RPMI8226 (cell line): ENCODE results near the gene ATP6V1F.

ENCODE experiments used
- DNase-seq: peaks from one replicate; pipeline ENCODE4 v3.0.0-alpha.2; 2015

Gene ATP6V1F

DNA sequence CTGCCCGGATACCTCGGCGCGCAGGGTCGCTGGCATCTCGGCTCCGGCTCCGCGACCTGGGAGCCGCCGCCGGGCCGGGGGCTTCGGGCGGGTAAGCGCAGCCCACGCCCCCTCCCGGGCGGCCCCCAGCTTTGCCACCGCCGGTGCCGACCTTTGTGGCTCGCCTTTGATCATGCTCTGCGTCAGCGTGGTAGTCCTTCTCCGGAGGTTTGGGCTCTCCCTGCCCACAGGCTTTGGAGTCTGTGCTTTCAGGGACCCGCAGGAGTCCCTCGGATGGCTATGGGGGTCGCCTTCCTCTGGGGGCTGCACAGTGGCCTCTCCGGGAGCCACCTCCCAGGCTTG, 7.3 kb downstream of the ATP6V1F start:
- DNase-seq, result no peak

DNA sequence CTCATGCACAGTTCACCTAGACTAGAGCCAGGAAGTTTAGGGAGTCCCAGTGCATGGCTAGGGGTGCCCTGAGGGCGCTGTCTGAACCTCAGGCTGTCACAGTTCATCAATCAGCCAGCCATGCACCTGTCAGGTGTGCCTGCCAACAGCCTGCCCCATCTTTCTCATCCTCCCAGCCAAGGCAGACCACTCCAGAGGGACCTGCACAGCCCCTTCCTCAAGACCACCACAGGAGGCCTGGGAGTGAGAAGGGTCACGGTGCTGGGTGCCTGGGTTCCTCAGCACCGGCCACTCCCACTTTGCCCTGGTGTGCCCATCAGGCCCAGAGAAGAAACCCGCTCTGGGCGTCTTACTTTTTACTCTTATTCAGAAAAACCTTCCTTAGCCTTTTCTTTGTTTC, 8.4 kb downstream of the ATP6V1F start:
- DNase-seq, result no peak

DNA sequence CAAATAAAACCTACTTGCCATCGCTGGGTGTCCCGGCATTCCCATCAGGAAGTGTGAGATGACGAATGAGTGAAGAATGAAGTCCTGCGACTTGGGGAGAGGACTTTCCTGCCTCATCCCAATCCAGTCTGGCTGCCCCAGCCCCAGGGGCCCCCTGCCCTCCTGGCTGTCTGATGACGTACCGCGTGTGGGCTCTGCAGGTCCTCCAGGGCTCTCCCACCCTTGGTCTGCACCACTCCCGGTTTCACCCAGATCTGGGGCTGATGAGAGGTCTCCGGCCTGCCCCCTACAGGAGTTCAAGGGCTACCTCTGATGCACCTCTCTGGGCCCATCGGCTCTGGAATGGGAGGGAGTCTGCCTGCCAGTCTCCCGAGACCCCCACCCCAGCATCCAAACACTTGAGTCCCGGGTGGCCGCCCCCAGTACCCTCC, 9.8 kb downstream of the ATP6V1F start:
- no peak for DNase-seq

DNA sequence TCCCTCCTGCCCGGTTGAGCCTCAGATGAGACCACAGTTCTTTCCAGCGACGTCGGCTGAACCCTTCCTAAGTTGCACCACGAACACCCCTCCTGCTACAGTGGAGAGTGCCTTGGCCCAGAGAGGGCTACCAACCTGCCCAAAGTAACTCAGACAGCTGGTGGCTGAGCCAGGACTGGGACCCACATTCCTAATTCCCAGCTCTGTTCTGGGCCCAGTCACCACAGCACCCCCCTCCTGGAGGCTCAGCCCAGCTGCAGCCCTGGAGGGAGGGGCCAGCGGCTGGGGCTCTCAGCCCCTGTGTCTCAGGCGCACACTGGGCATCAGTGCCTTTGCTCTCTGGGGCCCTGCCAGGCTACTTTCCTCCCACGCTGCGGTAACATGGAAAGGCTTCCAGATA, 10.6 kb downstream of the ATP6V1F start:
- no peak for DNase-seq

DNA sequence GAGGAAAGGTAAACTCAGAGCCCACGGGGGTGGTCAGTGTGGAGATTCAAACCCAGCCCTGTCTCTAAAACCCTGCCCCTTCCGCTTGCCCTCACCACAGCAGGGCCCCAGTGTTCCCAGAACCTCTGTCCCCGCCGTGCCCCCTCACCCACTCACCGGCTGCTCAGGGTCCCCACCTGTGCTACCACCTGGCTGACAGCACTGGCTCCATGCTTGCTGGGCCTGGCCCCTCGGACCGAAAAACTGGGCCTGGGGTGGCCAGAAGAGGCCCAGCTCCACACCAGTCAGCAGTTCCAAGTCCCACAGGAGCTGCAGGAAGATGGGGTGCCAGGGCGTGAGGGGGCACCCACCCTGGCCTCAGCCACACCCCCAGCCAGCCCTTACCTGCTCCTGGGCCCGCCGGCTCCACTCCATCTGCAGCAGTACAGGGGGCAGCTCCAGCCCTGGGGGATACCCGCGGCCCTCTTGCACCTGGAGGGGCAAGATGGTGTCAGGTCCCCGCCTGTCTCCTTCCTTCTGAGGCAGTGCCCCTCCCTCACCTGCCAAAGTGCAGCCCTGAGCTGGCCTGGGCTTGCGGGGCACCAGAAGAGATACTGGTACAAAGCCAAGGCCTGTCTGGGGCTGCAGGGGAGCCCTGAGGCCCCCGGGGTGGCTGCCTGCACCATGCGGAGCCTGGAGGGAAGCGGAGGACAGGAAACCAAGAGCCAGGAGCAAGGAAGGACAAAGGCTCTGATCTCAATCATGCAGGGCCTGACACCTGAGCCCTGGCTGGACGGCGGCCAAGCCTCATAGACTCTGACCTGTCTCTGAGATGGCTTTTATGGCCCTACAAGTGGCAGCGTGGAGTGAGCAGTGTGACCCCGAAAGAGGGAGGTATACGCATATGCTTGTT, 11.7 kb downstream of the ATP6V1F start:
- no peak for DNase-seq

DNA sequence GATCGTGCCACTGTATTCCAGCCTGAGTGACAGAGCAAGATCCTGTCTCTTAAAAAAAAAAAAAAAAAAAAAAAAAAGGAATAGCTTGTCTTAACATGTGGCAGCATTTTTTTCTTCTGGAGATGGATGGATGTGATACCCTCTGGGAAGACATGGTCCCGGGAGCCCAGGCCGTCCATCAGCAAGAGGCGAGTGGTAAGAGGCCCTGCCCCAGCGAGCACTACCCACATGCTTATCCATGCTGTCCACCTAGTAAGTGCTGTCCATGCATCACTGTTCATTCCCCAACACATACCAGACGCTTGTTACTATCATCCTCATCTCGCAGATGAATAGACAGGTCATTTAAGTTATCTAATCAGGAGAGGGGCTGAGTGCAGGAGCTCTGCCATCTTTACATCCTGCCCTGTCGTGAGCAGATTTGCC, 12.9 kb downstream of the ATP6V1F start:
- no peak for DNase-seq

DNA sequence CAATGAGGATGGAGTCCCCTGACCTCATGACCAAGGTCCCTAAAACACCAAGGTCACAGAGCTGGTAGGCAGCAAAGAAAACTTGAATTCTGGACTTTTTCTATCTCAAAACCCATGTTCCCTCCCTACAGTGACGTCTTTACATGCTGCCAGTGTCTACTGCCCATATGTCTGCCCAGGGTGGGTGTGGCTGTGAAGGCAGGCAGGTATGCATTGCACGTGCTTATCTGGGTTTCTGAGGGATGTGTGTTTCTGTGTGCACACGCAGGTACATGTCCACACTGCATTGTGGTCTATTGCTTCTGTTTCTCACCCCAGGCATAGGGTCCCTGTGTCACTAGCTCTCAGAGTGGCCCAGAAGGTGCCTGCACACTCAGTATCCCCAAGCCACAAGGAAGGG, 13.5 kb downstream of the ATP6V1F start:
- no peak for DNase-seq

DNA sequence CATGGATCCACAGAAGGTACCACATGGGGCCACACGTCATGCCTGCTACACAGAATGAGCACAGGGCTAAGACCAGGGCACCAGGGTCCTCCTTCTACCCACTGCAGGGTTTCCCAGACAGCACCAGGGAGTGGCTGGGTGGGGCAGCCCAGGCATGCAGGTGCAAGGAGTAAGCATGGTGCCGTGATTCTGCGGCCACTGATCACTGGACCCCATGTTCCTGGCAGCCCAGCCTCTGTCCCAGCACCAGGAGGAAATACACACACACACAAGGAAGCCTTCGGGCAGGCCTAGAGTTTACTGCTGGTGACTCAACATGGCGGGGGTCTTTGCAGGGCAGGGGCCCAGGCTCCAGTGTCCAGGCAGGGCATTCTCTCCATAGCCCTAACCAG, 13.9 kb downstream of the ATP6V1F start:
- no peak for DNase-seq

DNA sequence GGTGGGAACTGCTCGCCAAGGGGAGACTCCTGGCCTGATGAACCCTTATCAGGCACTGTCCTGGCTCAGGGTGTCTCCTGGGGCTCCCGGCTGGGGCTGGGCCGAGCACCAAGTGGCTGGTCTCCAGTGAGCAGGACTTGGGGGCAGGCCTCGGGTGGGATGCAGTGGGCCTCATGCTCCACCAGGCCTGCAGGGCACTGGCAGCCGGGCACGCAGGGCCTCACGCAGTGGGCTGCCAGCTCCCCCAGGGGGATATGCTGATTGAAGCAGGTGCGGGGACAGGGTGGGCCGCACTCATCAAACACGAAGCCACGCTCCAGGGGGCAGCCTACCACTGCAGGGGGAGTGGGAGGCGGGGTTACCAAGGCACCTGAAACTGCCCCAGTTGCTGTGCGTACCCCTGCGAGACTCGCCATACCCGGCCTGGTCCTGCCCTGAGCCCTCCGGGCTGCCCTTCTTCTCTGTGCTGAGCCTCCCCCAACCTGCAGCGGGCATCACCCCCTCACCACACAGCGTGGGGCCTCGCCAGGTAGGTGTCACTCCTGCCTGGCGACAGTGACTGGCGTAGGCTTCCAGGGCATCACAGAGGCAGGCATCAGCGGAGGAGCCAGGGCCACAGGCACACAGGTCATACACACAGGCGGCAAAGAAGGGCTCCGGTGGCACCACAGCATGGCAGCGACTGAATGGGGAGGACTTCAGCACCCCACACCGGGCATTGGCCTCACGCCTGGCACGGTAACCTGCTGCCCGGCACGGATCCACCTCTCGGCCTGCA, 14.5 kb downstream of the ATP6V1F start:
- DNase-seq, result no peak

DNA sequence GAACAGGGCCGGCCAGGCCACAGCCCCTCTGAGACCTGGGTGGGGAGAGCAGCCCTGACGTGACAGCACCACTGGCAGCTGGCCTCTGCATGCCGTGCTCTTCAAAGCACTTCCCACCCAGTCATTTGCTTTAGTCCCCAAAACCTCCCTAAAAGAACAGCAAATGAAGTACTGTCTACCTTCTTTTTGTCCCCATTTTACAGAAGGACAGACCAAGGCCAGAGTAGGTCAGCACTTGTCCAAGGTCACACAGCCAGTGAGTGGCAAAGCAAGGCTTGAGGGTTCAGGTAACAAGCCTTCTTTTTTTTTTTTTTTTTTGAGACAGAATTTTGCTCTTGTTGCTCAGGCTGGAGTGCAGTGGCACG, 15.1 kb downstream of the ATP6V1F start:
- no peak for DNase-seq

DNA sequence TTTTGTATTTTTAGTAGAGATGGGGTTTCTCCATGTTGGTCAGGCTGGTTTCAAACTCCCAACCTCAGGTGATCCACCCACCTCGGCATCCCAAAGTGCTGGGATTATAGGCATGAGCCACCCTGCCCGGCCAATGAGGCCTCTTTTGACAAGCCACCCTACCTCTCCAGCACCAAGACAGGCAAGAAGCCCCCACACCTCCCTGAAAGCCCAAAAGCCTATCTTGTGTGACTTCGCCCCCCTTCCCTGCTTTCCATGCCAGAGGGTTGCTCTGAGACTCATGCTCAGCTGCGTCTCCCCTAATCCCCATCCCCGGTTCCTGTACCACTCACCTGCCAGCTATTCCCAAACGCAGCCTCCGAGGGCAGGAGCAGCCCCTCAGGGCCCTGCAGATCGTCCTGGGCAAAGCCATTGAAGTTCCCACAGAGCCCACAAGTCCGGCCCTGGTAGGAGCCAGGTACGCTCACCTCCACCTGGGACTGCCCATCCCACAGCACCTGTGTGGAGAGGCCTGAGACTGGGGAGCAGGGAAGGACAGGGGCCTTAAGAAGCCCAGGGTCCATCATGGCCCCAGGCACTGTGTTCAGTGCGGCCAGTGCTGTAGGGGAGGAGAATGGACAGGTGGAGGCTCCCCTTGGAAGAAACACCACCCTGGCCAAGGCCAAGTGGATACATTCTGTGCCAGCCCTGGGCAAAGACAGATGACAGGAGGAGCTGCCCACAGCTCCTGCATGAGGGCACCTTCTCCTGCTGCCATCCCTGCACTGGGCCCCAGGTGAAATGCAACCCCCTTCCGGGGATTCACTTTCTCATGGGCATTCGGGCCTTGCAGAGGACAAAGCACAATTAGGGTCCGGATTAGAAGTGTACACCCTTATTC, 15.8 kb downstream of the ATP6V1F start:
- DNase-seq, result no peak

DNA sequence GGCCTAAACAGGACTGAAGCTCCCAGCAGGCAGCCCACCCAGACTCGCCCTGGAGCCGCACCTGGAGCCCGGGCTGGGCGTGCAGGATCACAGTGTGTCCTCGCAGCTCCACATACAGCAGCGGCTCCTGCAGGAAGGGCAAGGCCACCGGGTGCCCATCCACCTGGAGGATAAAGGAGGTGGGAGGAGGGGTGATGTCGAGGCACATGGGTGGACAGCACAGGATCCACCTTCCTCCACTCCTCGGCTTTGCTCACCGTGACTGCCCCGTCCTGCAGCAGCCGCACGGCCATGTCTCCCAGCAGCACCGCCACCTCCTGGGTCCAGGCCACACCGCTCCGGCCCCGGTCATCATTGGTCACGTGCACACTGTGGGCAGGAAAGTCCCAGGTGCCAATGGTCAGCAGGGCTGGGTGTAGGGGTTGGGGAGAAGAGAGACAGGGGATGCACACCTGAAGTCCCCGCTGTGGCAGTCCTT, 16.8 kb downstream of the ATP6V1F start:
- no peak for DNase-seq

DNA sequence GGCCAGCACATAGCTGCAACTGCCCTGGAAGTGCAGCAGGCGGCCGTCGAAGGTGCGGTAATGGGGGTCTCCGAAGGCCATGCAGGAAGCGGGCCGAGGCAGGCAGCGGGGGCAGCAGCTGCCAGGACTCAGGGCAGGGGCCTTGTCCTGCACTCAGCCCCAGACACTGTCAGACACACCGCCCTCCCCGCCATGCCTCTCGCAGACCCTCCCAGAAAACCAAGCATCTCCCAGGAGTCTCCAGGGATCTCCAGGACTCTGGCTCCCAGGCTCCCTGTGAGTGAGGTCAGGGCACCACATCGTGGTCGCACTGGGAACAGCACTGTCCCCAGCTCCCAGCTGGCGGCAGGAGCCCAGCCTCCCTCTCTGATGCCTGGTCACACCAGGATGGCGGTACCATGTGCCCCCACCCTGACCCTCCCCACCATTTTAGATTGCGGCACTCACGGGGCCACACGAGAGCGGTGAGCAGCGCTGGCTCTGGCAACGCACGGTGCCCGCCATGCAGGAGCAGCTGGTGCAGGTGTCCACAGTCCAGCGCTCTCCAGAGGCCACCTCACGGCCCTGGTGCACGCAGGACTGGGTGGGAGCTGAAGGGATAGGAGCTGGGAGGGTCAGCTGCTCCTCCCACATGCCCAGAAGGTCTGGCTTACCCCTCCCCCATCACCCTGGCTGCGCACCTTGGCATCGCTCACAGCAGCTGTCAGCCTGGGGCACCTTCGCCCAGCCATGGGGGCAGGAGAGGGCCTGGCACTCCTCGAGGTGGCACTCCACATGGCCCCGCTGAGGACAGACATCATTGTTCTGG, 17.5 kb downstream of the ATP6V1F start:
- no peak for DNase-seq

DNA sequence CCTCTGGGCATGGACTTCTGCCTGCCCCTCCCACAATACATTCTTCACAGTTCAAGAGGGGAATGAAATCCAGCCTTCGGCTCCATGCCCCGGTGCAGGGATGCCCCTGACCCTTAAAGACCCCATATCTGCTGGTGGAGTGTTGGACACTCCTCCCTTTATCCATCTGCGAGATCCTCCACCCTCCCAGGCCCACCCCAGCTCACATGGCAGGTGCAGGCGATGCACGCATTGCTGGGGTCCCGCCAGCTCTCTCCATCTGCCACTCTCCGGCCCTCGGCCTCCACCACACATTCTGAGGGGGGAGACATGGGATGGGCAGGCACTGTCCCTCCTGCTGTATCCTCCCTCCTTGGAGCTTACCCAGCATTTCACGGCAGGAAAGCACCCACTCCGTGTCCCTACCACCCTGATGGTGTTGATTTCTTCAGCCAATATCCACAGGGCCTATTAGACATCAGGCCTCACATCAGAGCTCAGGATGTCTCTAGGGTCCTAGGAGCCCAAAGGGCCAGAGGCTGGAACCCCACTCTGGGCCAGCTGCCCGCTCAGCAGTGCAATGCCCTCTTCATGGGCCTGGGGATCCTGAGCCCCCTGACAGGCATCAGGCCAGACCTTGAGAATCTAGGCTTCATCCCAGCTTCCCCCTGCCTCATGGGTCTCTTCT, 18.3 kb downstream of the ATP6V1F start:
- no peak for DNase-seq

DNA sequence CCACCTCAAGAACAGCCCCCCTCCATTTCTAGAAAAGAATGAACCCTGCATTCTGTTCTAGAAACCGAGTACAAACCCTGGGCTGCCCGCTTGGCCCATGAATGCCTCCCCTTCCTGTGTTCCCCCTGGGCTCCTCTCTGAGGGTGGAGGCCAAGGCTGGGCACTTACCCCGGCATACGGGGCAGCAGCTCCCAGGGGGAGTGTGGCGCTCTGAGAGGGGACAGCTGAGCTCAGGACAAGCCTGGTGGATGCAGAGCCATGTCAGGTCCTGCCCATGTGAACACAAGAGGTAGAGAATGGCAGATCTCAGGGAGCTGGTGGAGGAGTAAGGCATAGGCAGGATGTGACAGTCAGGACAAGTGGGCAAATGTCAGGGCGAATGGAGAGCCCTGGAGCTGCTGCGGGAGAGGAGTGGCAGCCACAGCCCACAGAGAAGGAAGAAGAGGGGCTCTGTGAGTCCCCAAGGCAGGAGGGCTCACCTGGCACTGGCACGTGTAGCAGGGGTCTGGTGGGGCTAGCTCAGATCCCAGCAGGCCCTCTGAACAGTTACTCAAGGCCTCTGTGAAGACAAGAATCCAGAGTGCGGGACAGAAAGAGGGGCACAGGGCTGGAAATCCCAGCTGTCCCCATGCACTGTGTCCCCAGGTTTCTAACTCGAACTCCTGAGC, 18.9 kb downstream of the ATP6V1F start:
- no peak for DNase-seq

DNA sequence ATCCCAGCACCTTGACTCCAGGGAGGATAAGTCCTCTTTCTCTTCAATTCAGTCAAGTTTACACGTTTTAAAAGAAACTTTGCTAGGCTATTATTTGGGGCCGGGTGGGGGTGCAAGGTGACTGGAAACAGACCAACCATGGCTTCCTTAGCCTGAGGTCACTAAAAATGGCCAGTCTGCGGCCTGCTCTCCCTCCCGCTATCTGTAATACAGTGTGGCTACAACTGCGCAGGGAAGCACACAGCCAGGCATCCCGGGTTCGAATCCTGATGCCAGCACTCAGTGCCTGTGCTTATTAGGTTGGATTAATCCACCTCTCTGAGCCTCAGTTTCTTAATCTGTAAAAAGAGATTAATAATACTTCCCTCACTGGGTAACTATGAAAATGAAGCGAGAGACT, 19.5 kb downstream of the ATP6V1F start:
- DNase-seq, result no peak

DNA sequence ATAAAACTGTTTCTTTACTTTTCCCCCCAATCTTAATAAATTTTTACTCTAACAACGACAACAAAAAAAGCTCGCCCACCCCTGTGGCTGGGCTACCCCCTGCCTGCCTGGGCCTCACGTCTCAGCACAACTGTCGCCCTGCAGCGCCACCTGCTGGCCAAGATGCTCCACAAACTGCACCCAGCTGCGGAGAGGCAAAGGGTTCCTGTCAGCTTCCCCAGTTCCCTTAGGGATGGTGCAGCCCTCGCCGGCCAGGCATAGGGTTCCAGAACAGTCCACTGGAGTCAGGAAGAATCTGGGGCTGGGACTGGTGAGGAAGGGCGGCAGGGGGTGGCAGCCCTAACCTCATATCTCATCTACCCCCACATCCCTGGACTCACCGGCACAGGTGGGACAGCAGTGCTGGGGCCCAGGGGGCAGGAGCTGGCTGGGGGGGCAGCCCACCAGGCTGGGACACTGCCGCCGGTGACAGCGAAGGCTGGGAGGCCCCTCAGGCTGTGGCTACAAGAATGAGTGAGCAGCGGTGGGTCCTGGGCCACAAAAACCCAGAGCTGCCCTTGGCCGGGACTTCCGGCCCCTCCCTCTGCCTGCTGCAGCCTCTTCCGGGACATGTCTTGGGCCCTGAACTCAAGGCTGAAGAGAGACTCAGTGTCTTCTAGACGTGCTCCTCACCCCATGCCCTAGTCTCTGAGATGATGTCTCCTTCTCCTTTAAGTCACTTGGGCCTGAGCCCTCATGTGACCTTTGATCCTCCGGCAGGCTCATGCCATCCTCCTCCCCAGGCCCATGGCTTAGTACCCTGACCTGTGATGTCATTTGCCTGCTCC, 21.2 kb downstream of the ATP6V1F start:
- peak; percentile 90 for DNase-seq

DNA sequence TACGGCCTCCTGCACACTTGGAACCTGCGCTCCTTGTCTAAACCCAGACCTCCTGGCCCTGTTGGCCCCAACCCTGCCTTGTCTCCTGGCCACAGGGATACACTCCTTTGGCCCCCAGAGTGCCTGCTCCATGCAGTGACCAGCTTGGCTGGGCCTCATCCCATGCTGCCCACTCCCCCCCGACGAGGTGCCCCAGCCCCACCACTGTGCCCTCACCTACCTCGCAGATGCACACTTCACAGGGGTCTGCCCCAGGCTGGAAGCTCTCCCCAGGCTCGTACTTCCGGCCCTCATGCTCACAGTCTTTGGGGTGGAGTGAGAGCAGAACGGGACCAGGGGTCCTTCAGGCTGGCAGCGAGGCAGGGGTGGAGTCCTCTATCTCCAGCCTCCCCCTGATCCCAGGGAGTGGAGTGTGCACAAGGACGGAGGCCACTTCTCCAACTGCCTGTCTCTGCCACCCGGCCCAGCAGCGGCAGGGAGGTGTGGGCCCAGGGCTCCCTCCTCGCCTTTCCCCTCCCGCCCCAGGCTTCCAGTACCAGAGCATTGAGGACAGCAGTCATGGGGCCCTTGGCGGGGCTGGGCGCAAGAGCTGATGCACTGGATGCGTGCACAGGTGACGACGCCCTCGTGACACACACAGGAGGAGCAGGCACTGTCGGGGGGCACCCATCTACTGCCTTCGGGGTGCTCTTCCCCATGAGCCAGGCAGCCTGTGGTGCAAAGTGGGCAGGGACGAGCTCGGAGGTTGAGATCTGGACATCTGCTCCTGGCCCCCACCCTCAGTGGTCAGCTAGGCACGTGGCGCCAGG, 22.1 kb downstream of the ATP6V1F start:
- DNase-seq, result no peak
